GM18873 (cell line): ENCODE results near the gene FUT8.
A peak's percentile ranks its signal among the peaks of the same experiment; 100 is the strongest.

Experiments
- ATAC-seq: cut with Tn5 transposase; IDR thresholded peaks from one replicate; pipeline ENCODE4 v1.9.1; 2021; ENCODE audit warnings: mild to moderate bottlenecking, moderate library complexity, moderate number of reproducible peaks; ENCODE audit not compliant: unreplicated experiment, low FRiP score

The FUT8 gene

DNA sequence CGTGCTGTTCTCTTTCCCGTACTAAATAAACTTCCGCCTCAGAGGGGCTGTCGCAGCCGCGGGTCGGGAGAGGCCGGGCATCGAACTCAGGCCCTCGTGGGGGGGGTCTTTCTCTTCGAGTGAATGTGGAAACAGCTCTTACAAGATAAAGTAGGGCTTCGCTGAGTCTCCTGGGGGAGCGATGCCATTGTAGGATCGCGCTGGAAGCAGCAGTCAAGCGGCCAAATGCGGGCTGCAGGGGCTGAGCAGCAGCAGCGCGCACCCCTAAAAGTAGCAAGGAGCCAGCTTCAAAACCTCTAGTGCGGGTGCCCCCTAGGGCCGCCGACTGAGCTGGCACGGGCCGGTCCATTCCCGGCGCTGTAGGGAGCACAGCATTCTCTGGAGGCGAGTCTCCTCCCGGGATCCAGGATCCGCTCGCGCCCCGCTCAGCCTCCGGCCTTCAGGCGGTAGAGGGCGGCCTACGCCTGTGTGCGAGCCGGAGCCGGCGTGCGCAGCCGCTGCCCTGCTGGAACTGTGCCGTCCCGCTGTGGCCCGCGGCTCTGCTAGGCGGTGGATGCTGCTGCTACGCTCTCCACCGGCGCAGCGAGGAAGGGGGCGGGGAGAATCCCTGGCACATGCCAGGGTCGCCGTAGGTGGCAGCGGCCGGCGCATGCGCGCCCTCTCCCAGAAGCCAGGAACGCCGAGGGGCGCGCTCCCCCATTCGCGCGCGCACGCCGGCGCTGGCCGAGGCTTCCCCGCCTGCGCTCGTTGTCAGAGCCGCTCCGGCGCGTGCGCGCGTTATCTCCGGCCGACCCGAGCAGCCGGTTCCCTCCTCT is at the start of gene FUT8:
Gene FUT8, plus strand, starts transcription at position 699 of the 815 bp plus-strand sequence. CDS start 148,834 bp downstream, outside the sequence.
- ATAC-seq, result peak; percentile 70

DNA sequence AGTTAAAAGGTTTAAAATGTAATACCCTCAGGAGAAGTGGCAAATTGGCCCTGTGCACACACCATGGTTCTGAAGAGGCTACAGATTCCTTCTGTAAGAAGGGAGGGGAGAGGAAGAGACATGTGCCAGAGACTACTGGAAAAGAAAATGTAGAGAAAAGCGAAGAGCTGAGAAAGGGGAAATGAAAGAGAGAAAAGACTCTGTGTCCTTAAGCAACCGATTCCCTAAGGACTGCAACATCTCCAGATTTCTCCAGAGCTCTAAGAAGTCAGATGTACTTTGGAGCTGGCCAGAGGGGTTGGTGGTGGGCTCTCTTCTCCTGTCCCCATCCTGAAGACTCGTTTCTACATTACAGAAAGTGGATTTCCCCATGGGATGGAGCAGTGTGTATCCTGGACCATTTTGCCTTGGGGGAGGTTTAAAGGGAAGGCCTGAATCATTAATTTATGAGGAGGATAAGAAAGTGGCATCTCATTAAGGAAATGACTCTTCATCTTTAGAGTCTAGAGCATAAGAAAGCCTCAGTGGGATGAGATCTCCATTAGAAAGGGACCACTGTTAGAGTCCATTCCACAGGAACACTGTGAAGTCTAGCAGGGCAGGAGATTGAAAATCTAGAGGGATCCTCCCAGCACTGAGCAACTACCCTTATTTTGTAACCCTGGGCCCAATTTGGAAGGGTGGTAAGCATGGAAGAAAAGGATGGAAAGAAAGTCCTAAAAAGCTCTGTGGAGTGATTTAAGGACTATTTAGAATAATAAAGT is 45.5 kb upstream of the FUT8 start:
- no peak for ATAC-seq

DNA sequence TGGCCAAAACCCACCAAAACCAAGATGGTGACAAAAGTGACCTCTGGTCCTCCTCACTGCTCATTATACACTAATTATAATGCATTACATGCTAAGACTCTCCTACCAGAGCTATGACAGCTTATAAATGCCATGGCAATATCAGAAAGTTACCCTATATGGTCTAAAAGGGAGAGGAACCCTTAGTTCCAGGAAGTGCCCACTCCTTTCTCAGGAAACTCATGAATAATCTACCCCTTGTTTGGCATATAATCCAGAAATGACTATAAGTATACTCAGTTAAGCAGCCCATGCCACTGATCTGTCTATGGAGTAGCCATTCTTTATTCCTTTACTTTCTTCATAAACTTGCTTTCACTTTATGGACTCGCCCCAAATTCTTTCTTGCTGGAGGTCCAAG is 43.0 kb upstream of the FUT8 start:
- no peak for ATAC-seq

DNA sequence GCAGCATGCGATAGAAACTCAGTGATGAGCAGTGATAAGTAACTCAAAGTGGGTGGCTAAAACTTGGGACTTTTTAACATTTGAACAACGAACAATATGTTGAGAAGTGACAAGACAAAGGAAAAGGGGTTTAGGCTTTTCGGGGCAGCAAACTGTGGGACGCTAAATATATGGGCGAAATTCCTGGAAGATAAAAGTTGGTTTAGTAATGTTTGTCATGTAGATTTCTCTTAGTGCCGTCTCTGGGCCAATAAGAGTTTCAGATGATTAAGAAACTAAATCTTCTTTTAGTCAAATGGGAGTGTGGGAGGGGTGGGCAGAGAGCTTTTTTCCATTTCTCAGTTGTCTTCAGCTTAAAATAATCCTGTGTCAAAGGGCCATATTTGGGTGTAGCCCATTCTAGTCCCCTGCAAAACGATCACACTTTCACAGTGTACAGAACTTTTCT is 41.7 kb upstream of the FUT8 start:
- ATAC-seq, result no peak

DNA sequence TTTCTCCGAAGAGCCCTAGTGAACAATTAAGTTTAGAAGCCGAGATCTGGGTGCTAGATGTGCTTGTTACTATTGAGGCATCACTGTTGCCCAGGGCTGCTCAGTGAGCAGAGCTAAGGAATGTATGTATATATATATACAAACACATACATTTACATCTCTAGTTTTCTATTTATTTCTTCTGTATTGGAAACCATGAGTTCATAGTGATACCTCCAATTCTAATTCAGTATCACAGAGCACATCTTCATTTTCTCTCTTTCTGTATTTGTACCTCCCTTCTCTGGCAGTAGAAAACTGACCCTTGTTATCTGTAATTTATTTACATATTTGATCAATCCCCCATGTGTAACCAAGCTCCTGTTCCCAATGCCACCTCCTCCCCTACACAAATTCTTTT is 40.7 kb upstream of the FUT8 start:
- ATAC-seq, result no peak

DNA sequence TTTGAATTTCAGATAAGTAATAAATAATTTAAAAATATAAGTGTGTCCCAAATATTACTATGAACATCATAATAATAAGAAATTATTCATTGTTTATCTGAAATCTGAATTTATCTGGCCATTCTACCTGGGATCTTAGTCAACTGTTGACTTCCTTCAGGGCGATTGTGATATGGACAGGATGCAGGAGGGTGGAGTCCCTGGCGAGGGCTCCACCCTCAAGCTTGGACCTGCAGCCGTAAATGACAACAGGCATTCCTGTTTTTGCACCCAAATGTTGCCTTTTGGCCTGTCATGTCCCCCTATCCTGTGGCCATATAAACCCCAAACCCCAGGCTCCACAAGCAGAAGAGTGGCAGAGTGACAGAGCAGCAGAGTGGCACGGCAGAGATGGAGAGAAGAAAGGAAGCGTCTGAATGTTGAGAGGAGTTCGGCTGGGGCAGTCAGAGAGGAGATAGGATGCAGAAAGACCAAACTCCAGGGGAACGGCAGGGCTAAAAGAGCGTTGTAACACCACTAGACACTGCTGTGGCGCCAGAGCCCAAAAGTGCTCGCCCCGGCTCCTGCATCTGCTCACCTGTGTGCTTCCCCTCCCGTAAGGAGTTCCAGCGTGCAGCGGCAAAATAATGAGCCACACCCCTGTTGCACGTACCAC is 39.4 kb upstream of the FUT8 start:
- ATAC-seq, result no peak

DNA sequence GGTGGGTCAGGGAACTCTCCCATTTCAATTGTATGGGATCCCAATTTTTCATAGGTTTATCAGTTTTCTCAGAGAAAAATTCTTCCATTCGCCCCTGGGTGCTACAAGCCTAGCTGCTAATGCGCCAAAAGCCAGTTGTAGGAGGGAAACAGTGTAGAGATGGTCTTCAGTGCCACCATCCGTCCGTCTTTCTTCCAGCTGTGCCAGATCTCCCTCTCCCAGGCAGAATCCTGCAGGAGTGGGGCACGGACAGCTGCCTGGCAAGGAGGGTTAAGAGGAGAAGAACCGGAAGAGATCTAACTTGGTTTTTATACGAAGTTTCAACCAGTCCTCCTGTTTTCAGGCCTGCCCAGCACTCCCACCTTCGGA is 38.9 kb upstream of the FUT8 start:
- no peak for ATAC-seq

DNA sequence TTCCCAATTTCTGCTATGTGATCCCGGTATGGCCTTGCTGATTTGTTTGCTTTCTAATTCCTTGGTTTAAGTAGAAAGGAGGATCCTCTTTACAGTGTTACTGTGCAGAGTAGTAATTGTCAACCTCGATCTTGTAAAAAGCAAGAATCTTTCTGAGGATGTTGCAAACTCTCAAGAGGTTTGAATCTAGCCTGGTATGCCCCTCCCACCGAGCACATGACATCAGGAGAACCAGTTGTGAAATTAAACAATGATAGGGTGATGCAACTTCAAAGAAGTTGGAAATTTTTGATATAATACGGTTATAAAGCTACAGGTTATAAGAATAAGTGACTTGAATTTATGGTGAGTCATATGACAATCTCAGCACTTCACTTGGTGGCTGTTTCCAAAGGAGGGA is 35.0 kb upstream of the FUT8 start:
- no peak for ATAC-seq

DNA sequence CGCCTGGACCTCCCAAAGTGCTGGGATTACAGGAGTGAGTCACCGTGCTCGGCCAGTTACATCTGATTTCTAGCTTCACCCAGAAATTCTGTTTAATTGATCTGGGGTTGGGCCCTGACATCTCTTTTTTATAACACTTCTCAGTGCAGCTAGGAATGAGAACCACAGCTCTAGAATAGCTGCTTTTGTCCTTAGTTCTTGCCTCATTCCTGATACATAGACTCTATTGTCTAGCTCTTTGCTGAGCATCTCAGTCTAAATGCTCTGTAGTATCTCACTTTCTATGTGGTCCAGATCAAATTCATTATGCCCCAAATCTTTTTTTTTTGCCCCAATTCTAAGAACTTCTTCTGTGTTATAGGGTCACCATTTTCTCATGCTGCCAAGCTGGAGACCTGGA is 29.9 kb upstream of the FUT8 start:
- ATAC-seq, result no peak

DNA sequence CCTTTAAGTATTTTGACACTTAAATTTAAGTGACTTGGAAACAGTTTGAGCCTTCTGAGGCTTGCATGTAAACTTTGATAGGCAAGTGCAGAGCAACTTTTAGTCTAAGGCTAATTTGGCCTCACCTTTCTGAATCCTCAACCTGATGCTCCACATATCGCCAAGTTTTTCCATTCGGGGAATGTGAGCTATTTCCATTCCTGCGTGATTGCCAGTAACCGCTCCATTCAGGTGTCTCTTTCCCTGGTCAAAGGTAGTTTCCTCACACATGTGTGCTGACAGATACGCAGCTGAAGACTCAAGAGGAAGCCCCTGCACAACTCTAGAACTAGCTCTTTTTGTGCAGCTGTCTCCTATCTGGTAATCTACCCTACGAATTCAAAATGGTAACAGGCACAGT is 25.4 kb upstream of the FUT8 start:
- ATAC-seq, result no peak

DNA sequence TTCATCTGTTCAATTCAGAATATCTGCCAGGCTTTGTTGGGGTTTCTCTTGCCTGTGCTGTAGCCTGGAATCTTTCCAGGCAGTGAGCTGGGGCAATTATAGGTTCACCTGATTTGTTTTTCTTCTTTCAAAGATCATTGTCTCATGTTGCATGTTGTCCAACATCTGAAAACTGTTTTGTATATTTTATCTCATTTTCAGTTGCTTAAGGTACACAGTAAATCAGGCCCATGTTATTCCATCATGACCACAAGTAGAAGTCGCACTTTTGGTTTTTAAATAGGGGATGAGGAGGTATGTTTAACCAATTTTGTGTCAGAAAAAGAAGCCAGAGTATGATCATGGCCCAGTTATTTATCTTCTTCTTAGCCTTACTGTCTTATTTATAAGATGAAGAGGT is 24.9 kb upstream of the FUT8 start:
- no peak for ATAC-seq

DNA sequence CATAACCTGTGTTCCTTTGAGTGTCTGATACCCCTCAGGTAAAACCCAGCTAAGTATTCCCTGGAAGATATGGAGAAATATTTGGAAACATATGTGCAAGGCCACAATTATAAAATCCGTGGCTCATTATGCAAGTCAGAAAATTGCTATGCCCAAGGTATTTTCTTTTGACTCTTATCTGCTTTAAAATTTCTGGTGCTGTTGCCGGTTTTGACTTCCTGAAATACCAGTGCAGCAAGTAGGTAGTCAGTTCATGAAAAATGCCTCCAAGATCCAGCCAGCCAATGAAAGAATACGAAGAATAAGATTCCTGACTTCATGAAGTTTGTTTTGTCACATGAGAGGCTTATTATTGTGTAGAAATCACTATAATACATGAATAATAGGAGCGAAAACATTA is 20.2 kb upstream of the FUT8 start:
- ATAC-seq, result no peak

DNA sequence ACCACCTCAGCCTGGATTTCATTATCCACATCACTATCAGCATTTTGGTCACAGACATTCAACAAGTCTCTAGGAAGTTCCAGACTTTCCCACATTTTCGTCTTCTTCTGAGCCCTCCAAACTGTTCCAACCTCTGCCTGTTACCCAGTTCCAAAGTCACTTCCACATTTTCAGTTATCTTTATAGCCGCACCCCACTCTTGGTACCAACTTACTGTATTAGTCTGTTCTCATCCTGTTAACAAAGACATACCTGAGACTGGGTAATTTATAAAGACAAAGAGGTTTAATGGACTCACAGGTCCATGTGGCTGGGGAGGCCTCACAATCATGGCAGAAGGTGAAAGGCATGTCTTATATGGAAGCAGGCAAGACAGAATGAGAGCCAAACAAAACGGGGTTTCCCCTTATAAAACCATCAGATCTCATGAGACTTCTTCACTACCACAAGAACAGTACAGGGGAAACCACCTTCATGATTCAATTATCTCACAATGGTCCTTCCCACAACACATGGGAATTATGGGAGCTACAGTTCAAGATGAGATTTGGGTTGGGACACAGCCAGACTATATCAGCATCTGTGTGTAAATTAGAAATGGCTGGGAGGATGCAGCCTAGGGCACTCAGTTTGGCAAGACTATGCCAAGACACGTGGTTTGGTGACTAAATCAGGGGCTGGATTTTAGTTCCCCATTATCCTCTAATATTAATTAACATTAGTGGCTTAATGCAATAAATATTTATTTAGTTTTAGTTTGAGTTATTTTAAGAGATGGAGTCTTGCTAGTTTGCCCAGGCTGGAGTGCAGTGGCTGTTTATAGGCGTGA is 16.2 kb upstream of the FUT8 start:
- no peak for ATAC-seq

DNA sequence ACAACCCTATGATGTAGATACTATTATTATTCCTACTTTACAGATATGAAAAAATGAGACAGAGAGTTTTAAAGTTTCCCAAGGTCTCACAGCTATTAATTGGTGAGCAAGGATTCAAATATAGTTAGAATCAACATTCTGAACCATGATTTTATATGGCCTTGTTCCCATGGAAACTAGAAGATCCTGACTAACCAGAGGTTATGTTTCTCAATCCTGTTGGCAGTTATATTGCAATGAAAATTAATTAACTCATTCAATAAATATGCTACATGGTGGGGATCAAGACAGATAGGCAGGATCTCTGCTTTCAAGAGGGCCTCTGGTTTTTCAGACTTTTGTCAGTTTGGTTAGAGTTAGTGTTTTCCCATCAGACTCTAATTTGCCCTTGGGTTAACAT is 9.3 kb upstream of the FUT8 start:
- no peak for ATAC-seq

DNA sequence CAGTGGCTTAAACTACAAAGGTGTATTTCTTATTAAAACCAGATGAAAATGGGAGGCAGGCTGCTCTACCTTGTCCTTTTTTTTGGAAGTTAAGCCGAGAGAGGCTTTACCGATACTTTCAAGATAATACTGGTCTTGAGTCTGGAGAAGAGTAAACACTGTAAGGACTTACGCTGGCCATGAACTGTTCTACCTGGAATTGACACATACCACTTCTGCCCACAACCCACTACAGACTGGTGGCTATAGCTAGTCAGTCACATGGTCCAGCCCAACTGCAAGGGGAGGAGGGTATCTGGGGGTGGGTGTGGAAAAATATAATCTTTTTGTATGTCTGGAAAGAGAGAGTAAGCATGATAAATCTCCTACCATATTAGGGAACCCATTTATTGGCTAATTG is 4.4 kb upstream of the FUT8 start:
- no peak for ATAC-seq

DNA sequence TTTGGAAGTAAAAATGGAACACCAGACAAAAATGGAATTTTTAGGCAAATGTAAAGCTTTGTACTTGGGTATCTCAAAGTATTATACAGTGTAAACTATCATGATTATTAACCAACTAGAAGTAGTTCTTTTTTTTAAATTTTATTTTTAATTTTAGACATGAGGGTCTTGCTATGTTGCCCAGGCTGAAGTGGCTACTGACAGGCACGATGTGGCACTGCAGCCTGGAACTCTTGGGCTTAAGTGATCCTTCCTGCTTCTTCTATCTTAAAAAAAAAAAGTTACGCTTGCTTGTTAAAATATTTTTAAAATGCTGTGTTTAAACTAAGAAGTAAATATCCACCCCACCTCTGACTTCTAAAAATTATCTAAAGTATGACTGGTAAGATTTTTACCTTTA is 1.9 kb upstream of the FUT8 start:
- no peak for ATAC-seq

DNA sequence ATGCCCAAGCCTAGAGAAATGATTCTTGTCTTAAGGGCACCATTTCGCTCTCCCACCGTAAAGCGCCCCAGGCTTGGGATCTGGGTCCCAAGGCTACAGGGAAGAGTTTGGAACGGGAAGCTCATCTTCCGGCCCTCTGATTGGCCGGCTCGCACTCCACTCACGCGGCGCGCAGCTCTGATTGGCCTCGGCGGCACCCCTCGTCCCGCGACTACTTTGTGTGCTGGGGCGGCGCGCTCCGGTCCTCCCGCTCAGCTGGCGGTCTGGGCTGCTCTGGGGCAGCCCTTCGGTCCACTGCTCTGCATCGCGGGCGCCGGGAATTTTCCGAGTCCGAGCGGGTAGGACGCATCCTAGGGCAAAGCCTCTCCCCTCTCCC is 886 bp upstream of the FUT8 start:
- ATAC-seq, result peak; percentile 38

DNA sequence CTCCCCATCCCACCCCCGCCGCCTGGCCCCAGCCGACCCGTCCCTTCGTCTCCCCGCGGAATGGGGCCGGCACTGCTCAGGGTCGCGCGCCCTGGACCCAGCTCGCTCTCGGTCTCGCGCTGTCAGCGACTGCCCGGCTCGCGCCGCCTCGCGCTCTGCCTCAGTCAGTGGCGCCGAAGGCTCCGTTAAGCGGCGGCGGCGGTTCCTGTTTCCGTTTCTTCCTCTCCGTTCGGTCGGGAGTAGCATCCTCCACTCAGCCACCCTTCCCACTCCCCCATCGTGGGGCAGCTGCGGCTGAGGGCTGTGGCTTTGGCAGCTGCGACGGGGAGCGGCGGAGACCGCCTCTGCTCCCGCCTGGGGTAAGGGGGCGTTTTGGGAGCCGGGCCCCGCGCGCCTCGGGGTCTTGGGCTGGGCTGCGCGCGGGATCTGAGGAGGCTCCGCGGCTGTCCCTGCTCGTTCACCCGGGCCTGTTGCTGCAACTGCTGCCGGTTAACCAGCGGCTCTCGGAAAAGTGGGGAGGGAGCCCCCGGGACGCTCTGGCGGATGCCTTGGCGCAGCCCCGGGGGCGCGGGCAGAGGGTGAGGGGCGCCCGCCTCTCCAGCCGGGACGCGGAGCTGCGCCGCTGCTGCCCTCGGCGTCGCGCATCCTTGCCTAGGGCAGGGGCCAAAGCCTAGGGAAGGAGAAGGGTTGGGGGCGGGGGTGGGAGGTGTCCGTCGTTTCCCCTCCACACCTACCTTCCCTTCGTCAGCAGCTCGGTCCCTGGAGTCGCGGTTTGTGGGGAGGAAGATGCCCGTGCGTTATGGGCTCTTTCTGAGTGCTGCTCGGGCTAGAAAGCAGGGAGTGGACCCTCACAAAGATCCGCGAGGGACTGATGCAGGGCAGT is 567 bp downstream of the FUT8 start:
- peak; percentile 32 for ATAC-seq

DNA sequence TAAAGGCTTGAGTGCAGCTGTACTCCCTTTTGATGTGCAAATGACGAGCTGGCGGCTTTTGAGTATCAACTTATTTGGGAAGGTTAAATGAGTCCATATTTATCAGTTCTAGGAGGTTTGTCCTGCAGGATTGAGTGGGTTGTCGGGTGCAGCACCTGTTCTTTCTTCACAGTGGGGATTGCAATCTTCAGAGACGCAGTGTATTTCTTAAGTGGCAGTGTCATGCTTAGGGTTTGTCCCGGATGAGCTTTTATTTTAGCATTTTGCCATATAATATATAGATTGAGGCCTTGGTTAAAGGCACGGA is 1.2 kb downstream of the FUT8 start:
- no peak for ATAC-seq
